ENCODE measurements around the gene CNOT4. TPM values are rescaled to one million over a fixed set of nuclear protein-coding genes. Genes with fewer than 3 reads are reported as not detected.

Gene CNOT4
- total and polyA plus RNA-seq, 10 donors, result 5.3 to 36.9 (median 27.9) TPM

DNA sequence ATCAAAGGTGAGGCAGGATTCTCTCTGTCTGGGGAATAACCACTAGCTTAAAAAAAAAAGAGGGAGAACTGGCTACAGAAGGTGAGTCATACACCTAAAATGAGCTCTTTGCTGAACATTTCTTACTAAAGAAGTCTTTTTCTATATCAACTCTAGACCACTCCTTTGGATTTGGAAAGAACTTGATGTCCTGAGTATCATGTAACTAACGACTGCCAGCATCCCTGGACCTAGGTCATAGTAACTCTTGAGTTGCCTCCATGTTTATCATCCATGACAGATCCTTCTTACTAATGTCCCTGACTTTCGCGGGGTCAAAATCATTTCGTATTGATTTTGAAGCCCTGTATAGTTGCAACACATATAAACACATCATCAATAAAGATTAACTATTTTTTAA, 89.1 kb downstream of the CNOT4 start:
- H3K27ac ChIP-seq, result no peak overlapping the region
- H3K4me1 ChIP-seq, result peaks cover 0 to 25% (median 0%) of the 10 kb centered on the region in 6 donors
- TF ChIP-seq CTCF (IDR thresholded peaks at IDR 0.05 in 8 of 11, conservative IDR thresholded peaks at IDR 0.05 in 3 of 11), result no peak
- no peak for TF ChIP-seq POLR2A (IDR thresholded peaks at IDR 0.05)
- TF ChIP-seq POLR2AphosphoS5 (IDR thresholded peaks at IDR 0.05), result no peak
- H3K4me3 ChIP-seq, result no peak overlapping the region
- peaks cover 0 to 67% (median 13%) of the 10 kb centered on the region in 6 donors for H3K36me3 ChIP-seq
- intact Hi-C loops (cut with DNase I; ENCODE audit: low total_unique reads), result no loop called here
- no peaks in the 10 kb centered on the region for H3K27me3 ChIP-seq (replicated peaks in 1 of 7)
- H3K9me3 ChIP-seq, result no peaks in the 10 kb centered on the region
- WGBS, 5 donors, result 92 to 95% (median 95%) methylated on average over 4 of the region's 4 CpGs
- DNase-seq, result no peak

DNA sequence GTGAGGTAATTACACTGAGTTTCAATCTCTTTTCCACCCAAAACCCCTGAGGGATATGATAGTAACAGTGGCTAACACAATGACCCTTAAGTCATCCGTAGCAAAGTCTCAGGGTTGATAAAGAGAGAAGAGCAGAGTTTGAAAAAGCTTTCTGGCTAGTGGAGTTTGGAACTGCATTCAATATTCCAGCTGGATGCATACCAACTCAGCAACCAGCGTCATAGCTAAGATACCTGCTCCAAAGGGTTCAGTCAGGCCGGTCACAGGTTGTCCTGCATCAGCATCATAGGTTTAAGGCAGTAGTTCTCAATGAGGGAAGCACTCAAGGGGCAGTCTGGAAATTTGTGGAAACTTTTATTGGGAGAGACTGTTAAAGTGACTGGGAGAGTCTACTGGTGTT, 93.5 kb downstream of the CNOT4 start:
- Histone ChIP-seq H3K27ac (no peak overlapping the region), H3K27me3 (replicated peaks in 1 of 7) (no peaks in the 10 kb centered on the region), H3K36me3 (peaks cover 0 to 88% (median 10%) of the 10 kb centered on the region in 6 donors), H3K4me3 (no peak overlapping the region), H3K9me3 (no peaks in the 10 kb centered on the region), H3K4me1 (no peaks in the 10 kb centered on the region)
- DNase-seq, result no peak
- intact Hi-C loops (cut with DNase I; ENCODE audit: low total_unique reads), result no loop called here
- WGBS, 5 donors, result 96 to 100% (median 96%) methylated on average over 3 of the region's 3 CpGs
- TF ChIP-seq CTCF (IDR thresholded peaks at IDR 0.05 in 8 of 11, conservative IDR thresholded peaks at IDR 0.05 in 3 of 11) (no peak), POLR2A (IDR thresholded peaks at IDR 0.05) (no peak), POLR2AphosphoS5 (IDR thresholded peaks at IDR 0.05) (no peak)

GRCh38 chr7:135414850-135415439, 95.0 kb downstream of the CNOT4 start:
- 83 to 97% (median 87%) methylated on average over 2 of the region's 2 CpGs for WGBS, 5 donors
- TF ChIP-seq CTCF (IDR thresholded peaks at IDR 0.05 in 8 of 11, conservative IDR thresholded peaks at IDR 0.05 in 3 of 11) (peak in 6 of 11 experiments; percentile 17 to 44 (median 38)), POLR2A (IDR thresholded peaks at IDR 0.05) (no peak)
- Histone ChIP-seq H3K9me3 (no peaks in the 10 kb centered on the region), H3K27me3 (replicated peaks in 1 of 7) (no peaks in the 10 kb centered on the region), H3K4me3 (no peak overlapping the region), H3K27ac (no peak overlapping the region), H3K36me3 (peaks cover 0 to 83% (median 13%) of the 10 kb centered on the region in 6 donors), H3K4me1 (no peaks in the 10 kb centered on the region)
- no peak for DNase-seq
- intact Hi-C loops (cut with DNase I; ENCODE audit: low total_unique reads), result no loop called here

DNA sequence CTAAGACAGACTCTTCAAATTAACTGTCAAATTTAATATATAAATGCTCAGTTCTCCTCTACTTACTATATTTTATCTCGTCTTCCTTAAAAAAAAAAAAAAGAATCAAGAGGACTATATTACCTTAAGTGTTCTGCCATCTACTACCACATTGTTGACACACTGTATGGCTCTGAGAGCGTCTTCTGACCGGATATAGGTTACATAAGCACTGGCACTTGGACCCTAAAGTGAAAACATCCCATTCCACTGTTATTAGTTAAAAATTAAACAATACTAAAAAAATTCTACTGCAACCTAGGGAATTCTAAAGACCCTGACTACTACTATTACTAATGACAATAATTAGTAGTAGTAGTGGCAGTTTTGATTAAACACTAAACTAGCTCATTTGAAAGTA, 95.7 kb downstream of the CNOT4 start:
- 90 to 96% (median 94%) methylated on average over 3 of the region's 3 CpGs for WGBS, 5 donors

More for the DNA sequence above, 95.7 kb downstream of the CNOT4 start:
- H3K9me3 ChIP-seq, result no peaks in the 10 kb centered on the region
- intact Hi-C loops (cut with DNase I; ENCODE audit: low total_unique reads), result no loop called here
- TF ChIP-seq CTCF (IDR thresholded peaks at IDR 0.05 in 8 of 11, conservative IDR thresholded peaks at IDR 0.05 in 3 of 11) (no peak), POLR2AphosphoS5 (IDR thresholded peaks at IDR 0.05) (no peak), POLR2A (IDR thresholded peaks at IDR 0.05) (no peak)
- H3K36me3 ChIP-seq, result peaks cover 0 to 79% (median 13%) of the 10 kb centered on the region in 6 donors
- no peaks in the 10 kb centered on the region for H3K27me3 ChIP-seq (replicated peaks in 1 of 7)
- no peak overlapping the region for H3K4me3 ChIP-seq
- H3K4me1 ChIP-seq, result no peaks in the 10 kb centered on the region
- H3K27ac ChIP-seq, result no peak overlapping the region
- no peak for DNase-seq

All from spleen (tissue), 11 donors.